A172 (cell line): Measurements from ENCODE around the gene BTBD9. TPM values are rescaled to one million over a fixed set of nuclear protein-coding genes. Genes with fewer than 3 reads are reported as not detected.
"Not testable (repeated sequence)": the region's sequence is repeated elsewhere in the genome, so short reads cannot be mapped to it uniquely, and the experiment has no call there.

Experiments used
- DNase-seq: peaks from one replicate; pipeline ENCODE4 v3.0.0-alpha.2; 2015; ENCODE audit warnings: low spot score
- total RNA-seq: library from RNA; depleted of rRNA; stranded (reverse); fragments of >200 nt; shearing (Covaris generic); gene quantifications from 2 replicates; pipeline ENCODE4 v1.2.3, GENCODE V29; 2014

Gene BTBD9
- total RNA-seq, 1 experiment from 2014 or later, result 6.9 TPM

DNA sequence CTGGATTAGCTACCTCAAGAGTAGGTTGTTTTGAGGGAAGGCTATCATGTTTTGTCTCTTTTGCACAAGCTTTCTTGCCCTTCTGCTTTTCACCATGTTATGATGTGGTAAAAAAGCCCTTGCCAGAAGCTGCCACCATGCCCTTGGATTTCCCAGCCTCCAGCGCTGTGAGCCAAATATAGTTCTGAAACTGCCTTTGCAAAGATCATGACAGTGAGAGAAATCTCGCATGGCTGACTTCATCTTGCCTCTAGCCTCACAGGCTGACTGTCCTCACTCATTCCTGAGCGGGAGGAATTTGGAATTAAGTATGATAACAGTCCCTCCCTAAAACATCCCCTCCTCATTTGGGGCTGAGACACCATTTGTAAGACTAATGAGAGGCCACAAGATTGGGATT, 207.7 kb downstream of the BTBD9 start:
- DNase-seq, result no peak

- DNase-seq, result no peak
Observed at GRCh38 chr6:38429546-38429945, 210.2 kb downstream of the BTBD9 start.

GRCh38 chr6:38427492-38428210, 212.1 kb downstream of the BTBD9 start:
- DNase-seq, result no peak

DNA sequence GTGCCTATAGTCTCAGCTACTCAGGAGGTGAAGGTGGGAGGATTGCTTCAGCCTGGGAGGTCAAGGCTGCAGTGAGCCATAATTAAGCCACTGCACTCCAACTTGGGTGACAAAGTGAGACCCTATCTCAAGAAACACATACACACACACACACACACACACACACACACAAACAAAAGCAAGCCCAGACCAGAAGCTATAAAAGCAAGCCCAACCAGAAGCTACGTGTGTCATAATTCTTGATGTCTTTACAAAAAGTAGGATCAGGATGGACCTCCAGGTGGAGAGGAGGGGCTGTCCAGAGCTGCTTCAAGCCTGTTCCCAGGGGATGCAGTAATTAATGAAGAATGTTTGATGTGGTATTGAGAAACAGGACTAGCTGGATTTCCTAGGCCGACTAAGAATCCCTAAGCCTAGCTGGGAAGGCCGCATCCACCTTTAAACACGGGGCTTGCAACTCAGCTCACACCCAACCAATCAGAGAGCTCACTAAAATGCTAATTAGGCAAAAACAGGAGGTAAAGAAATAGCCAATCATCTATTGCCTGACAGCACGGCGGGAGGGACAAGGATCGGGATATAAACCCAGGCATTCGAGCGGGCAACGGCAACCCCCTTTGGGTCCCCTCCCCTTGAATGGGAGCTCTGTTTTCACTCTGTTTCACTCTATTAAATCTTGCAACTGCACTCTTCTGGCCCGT, 213.8 kb downstream of the BTBD9 start:
- not testable (repeated sequence) for DNase-seq

DNA sequence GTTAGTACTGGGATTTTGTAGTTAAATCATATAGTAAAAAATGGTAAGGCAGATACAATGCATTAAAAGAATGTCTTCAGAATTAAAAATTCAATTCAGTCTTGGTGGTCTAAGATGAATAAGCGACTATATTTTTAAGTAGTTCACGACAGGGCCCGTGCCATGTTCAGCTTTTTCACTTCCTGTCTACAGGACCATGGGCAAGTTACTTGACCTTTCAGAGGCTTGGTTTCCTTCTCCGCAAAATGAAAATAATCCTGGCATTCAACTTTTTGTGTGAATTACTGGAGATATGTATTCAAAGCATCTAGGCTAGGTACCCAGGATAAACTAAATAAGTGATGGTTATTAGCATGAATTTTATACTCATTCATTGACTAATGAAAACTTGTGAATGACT, 216.0 kb downstream of the BTBD9 start:
- no peak for DNase-seq

DNA sequence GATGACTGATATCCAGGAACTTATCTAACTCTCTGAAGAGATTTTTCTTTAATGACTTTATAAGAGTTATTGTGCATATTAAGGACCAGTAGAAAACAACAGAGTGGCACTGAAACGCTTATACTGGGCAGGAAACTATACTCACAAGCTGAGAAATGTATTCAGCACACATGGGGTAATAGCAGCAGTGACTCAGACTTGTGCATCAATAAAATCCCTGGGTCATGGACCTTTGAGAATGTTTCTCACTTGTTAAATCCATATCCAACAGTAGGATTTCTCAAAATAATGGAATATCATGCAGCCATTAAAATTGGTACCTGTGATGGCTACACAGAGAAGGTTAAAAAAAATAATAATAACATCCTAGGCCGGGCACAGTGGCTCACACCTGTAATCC, 219.5 kb downstream of the BTBD9 start:
- DNase-seq, result no peak

GRCh38 chr6:38417521-38417920, 222.2 kb downstream of the BTBD9 start:
- no peak for DNase-seq

- DNase-seq, result no peak
Observed at GRCh38 chr6:38415231-38416005, 224.3 kb downstream of the BTBD9 start.

GRCh38 chr6:38413102-38413800, 226.5 kb downstream of the BTBD9 start:
- DNase-seq, result no peak

DNA sequence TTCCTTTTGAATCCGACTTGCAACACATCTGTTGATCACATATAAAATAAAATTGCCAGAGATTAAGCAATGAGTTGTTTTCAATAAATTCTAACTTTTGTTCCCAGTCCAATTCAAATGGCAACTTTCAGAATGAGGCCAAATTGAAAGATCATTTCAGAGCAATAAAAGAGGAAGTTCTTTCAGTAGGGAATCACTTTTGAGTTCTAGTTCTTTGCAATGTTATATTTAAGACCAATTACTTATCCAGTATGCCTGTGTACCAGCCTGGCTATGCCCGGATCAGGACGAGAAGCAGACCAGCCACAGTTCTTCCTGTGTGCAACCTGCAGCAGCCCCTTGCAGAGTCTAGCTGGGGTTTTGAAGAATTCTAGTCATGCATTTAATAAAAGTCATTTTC, 232.5 kb downstream of the BTBD9 start:
- DNase-seq, result no peak

GRCh38 chr6:38406096-38406495, 233.6 kb downstream of the BTBD9 start:
- no peak for DNase-seq

DNA sequence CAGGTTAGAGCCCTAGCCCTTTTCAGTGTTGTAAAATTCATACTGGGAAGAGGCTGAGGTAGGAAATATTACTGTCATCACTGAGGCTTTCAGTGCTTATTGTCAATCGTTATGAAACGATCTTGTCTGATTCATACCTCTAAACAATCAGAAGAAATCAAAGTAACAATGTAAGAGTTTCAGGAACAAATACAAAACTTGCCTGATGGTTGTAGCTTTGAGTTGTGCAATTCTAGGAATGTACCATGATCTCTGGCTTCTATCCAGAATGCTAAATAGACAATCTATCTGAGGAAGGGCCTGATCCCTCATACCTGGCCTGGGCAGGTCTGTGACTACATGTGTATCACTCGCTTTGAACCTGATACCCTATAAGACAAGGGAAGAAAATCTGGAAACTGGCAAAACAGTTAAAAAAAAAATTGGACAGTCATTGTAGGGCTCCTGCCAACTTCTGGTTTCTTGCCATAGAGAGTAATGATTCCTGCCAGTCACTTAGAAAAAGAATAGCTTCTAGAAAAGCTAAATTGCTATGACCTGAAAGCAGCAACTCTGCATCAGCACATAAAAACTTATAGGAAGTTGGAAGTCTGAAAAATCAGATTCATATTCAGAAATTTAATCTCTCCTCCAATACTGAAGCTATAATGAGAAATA, 234.7 kb downstream of the BTBD9 start:
- no peak for DNase-seq

DNA sequence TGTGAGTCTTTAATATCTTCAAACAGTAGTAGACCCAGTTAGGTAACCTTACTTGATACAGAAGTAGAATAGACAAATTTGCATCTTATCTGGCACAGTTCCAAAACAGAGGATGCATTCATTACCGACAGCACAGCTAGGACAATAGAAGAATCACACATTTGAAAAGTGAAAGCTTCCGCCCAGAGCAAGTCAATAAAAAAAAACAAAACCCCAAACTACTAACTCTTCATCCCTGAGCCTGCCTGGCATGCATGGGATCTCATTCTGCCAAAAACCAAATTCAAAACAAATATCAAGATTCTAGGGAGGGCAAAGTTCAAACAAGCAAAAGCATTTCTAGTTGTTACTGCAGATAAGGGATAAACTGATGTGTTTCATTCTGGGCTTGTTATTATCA, 235.4 kb downstream of the BTBD9 start:
- DNase-seq, result no peak

DNA sequence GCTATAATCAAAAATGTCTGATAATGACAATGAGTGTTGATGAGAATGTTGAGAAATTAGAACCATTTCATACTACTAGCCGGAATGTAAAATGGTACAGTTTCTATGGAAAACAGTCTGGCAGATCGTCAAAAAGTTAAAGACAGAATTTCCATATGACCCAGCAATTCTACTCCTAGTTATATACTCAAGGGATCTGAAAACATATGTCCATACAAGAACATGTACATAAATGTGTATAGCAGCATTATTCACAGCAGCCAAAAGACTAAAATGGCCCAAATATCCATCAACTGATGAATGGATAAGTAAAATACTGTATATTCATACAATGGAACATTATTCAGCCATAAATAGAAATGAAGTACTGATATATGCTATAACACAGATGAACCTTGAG, 236.2 kb downstream of the BTBD9 start:
- no peak for DNase-seq

DNA sequence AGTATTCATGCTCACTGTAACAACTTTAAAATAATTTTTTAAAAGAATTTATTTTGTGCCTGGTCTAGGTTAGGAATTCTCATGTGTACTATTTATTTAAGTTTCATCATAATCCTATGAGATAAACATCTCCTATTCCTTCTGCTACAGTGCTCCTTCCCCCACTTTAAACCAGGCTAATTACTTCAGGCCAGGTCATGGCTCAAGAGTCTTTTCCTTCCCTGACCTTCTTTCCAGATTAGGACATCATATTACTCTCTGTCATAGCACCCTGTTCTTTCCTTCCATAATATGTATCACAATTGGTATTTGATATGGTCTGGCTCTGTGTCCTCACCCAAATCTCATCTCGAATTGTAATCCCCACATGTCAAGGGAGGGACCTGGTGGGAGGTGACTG, 239.0 kb downstream of the BTBD9 start:
- DNase-seq, result no peak

GRCh38 chr6:38400101-38400500, 239.6 kb downstream of the BTBD9 start:
- DNase-seq, result no peak

DNA sequence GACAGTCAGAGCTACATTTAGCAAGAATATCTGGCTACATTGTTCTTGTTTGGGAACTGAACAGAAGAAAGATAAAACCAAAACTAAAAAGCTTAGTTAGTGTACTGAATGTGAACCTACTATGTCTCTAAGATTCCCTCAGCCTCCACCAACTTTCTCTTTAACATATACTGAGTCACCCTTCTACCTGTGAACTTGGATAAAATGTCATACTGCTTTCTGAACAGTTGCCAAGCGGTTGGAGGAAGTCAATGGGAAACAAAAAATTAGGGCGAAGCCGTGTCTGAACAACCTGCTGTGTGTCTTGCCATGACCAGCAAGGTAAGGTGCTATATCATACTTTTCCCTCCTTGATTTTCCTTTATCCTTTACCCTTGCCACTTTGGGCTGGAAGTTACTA, 243.5 kb downstream of the BTBD9 start:
- no peak for DNase-seq

DNA sequence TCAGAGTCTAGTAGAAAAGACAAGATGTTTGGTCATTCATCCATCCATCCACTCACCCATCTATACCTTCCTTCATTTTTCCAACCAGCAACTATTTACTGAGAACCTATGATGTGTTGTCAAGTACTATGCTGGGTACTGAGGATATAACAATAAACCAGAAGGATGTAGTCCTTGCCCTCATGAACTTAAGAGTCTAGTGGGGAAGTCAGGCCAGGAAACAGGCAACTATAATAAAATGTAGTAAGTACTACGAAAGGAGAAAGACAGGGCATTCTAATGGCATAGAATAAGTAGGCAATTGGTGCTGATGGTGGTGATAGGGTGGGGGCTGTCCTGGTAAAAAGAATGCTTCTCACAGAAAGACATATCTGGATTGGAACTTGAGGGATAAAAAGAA, 245.7 kb downstream of the BTBD9 start:
- no peak for DNase-seq

DNA sequence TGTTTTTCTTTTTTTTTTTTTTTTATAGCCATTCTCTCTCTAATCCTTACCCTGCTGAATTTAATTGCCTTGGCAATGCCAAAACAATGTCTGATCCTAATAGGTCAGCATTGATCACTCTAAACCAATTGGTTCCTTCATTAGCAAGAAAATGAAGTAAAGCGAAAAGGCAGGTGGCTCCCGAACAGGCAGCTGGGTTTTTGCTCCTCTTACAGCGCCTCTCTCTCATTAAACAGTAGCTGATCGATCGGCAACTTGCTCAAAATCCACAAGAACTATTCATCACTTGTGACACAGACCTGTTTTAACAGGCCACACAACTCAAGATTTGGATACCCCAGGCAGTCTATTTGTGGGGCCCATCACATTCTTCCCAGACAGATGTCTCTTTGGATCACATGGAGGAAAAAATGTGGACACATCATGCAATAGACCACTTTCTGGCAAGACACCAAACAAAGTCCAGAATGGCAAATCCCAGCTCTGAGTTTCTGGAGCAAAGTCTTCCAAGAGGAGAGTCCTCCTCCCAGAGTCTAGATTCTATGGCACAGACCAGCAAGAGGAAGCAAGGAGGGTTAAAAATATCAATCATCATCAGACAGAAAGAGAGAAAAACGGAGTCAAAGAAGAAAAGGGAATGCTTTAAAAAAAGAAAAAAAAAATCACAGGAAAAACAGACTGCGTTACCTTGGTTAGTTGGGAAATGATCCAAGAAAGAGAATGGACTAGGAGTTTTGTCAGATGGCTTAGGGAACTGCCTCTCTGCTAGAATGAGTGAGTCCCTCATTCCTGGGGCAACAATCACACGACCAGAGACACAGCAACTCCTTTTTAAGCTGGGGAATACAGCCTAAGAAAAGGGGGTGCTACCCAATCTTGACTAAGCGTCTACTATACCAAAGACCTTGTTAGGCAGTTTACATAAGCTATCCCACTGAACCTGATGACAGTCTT, 247.8 kb downstream of the BTBD9 start:
- no peak for DNase-seq

DNA sequence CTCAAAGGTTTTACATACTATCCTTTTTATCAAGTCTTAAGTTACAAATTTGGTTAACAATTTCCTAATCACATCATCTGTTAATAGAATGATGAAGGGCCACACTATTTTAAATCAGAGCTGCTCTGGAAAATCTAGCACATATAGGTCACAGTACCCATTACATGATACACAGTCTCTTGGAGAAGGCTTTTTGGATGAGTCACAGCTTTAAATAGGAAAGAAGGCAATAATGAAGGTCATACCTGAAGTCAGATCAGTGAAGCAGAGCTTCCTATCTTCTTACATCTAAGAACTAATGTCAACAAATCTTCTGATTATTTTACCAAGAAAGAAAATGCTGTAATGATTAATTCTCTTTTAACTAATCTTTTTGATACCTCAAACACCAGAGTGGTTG, 248.5 kb downstream of the BTBD9 start:
- DNase-seq, result peak; percentile 19

DNA sequence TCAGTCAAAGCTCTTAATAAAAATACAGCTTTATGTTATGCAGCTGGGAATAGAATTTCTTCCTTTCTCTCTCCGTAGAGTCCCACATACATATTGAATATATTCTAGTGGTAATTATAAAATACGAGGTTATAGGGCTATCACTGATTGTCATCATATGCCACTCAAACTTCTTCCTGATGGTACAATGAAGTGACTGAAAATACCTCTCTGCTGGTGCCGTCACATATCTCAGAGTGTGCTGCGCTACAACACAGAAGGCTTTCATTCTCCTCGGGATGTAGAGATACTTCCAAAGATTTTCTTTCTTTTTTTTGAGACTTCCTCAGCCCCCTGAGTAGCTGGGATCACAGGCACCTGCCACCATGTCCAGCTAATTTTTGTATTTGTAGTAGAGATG, 249.9 kb downstream of the BTBD9 start:
- DNase-seq, result no peak
